ENCODE results near the gene YBEY.
A peak's percentile ranks its signal among the peaks of the same experiment; 100 is the strongest.

The YBEY gene

DNA sequence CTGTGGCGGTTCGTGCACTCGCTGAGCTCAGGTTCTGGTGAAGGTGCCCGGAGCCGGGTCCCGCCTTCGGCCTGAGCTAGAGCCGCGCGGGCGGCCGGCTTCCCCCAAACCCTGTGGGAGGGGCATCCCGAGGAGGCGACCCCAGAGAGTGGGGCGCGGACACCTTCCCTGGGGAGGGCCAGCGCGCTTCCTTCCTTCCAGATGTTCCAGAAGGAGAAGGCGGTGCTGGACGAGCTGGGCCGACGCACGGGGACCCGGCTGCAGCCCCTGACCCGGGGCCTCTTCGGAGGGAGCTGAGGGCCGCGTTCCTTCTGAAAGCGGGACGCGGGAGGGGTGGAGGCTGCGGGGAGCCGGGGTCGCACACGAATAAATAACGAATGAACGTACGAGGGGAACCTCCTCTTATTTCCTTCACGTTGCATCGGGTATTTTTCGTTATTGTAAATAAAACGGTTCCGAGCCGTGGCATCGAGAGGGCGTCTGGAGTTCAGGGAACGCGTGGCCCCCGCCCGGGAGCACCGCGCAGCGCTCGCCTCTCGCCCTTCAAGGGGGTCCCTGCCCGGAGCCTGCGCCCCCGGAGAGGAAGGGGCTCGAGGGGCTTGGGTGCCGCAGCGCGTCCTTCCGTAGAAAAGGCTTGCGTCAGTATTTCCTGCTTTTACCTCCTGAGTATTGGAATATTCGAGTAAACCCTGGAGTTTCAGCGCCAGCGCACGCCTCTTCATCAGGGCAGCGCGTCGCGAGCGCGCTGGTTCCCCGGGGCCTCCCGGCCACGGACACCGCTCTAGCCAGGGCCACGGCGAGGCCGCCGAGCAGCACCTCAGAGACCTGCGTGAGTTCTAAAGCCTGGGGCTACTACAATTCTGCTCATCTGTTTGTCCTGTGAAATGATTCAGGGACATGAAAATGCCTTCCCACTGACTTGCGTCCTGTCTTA, 11.5 kb downstream of the YBEY start:
- TF ChIP-seq, protein P1, sequence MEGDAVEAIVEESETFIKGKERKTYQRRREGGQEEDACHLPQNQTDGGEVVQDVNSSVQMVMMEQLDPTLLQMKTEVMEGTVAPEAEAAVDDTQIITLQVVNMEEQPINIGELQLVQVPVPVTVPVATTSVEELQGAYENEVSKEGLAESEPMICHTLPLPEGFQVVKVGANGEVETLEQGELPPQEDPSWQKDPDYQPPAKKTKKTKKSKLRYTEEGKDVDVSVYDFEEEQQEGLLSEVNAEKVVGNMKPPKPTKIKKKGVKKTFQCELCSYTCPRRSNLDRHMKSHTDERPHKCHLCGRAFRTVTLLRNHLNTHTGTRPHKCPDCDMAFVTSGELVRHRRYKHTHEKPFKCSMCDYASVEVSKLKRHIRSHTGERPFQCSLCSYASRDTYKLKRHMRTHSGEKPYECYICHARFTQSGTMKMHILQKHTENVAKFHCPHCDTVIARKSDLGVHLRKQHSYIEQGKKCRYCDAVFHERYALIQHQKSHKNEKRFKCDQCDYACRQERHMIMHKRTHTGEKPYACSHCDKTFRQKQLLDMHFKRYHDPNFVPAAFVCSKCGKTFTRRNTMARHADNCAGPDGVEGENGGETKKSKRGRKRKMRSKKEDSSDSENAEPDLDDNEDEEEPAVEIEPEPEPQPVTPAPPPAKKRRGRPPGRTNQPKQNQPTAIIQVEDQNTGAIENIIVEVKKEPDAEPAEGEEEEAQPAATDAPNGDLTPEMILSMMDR (IDR thresholded peaks at IDR 0.05; ENCODE audit: low read depth, low read length) = no peak
- H3K4me3 ChIP-seq (replicated peaks in 1 of 2; ENCODE audit: low read depth in 2 of 2, low read length in 2 of 2) = peak overlapping the region in 1 of 2 donors; percentile 23
- DNase-seq (ENCODE audit: low read depth in 2 of 2) = peak; percentile 42 to 47

DNA sequence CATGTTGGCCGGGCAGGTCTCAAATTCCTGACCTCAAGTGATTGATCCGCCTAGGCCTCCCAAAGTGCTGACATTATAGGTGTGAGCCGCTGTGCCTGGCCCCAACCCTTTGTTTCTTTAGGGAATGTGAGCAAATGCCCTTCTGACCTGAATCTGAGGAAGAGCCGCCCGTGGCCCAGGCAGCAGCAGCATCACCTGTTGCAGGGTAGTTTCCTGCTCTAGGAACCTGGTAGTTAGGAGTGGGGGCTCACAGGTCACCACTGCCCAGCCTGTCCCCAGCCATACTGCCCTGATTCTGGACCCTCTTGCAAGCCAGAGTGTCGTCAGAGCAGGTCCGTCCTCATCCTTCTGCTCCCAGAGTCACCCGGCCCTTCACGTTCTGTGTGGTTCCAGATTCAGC, 13.0 kb downstream of the YBEY start:
- TF ChIP-seq, protein P1 (IDR thresholded peaks at IDR 0.05; ENCODE audit: low read depth, low read length) = no peak
- DNase-seq (ENCODE audit: low read depth in 2 of 2) = no peak

DNA sequence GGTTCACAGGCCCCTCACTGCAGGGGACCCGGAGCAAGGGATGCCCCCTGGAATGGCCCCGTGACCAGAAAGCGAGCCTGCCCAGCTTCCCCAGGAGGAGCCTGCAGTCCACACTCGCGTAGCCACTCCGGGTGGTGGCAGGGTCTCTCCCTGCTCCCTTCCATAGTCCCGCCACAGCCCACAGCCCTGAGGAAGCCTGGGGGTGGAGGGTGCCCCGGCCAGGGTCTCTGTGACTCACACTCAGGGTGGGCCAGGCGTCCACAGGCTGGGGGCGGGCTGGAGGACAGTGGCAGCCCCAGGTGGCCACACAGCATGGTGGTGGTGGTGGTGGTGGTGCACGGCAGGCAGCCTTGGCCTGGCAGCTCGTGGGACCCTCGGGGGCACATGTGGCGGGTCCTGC, 15.6 kb downstream of the YBEY start:
- no peak overlapping the region for H3K4me3 ChIP-seq (replicated peaks in 1 of 2; ENCODE audit: low read depth in 2 of 2, low read length in 2 of 2)
- TF ChIP-seq, protein P1 (IDR thresholded peaks at IDR 0.05; ENCODE audit: low read depth, low read length) = no peak
- no peak for DNase-seq (ENCODE audit: low read depth in 2 of 2)

More for the DNA sequence above, 13.0 kb downstream of the YBEY start:
- no peak overlapping the region for H3K4me3 ChIP-seq (replicated peaks in 1 of 2; ENCODE audit: low read depth in 2 of 2, low read length in 2 of 2)

DNA sequence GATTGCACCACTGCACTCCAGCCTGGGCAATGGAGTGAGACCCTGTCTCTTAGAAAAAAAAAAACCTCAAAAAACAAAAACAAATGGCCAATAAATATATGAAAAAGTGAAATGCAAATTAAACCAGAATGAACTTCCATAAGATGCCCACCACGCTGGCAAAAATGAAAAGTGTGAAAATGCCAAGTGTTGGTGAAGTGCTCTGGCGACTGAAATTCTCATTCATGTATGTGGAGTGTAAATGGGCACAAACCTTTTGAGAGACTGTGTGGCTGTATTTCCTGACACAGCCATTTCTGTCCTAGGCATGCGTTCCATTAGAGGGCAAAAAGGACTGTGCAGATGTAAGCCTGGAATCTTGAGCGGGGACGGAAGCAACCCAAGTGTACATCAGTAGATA, 18.3 kb downstream of the YBEY start:
- TF ChIP-seq, protein P1 (IDR thresholded peaks at IDR 0.05; ENCODE audit: low read depth, low read length) = no peak
- DNase-seq (ENCODE audit: low read depth in 2 of 2) = no peak

DNA sequence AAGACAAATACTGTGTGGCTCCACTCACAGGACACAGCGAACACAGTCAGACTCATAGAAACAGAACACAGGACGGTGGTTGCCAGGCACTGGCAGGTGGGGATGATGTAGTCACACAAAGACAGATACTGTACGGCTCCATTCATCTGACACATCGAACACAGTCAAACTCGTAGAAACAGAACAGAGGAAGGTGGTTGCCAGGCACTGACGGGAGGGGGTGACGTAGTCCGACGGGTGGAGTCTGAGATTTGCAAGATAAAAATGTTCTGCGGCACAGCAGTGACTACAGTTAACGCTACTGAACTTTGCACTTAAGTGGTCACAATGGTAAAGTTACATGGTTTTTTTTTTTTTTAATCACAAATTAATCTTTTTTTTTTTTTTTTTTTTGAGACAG, 18.8 kb downstream of the YBEY start:
- DNase-seq (ENCODE audit: low read depth in 2 of 2) = no peak
- no peak overlapping the region for H3K4me3 ChIP-seq (replicated peaks in 1 of 2; ENCODE audit: low read depth in 2 of 2, low read length in 2 of 2)
- TF ChIP-seq, protein P1 (IDR thresholded peaks at IDR 0.05; ENCODE audit: low read depth, low read length) = no peak

More for the DNA sequence above, 18.3 kb downstream of the YBEY start:
- no peak overlapping the region for H3K4me3 ChIP-seq (replicated peaks in 1 of 2; ENCODE audit: low read depth in 2 of 2, low read length in 2 of 2)

DNA sequence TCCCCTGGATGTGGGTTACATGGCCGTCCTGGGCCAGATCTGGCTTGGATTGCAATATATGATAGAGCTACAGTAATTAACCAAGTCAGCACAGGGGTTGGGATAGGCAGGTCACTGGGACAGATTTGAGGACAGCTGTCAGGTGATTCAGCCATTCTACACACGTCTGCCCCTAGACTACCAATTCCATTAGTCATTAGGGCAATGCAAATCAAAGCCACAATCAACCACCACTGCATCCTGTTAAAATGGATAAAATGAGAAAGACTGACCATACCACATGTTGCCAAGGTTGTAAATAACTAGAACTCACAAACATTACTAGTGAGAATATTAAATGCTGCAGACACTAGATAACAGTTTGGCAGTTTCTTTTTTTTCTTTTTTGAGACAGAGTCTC, 21.5 kb downstream of the YBEY start:
- H3K4me3 ChIP-seq (replicated peaks in 1 of 2; ENCODE audit: low read depth in 2 of 2, low read length in 2 of 2) = no peak overlapping the region
- TF ChIP-seq, protein P1 (IDR thresholded peaks at IDR 0.05; ENCODE audit: low read depth, low read length) = no peak
- peak in 1 of 2 donors; percentile 63 for DNase-seq (ENCODE audit: low read depth in 2 of 2)
